Erythroblast (primary cell): ENCODE measurements around the gene DIAPH2.

ENCODE experiments used
- DNase-seq, 2 experiments: peaks; one replicate each; lab custom pipeline; 2025; lab: John Stamatoyannopoulos, UW
- GATA1 ChIP-seq: IDR thresholded peaks from 2 replicates; pipeline ENCODE4 v1.6.1; 2011; ENCODE audit warnings: low read depth, mild to moderate bottlenecking, control low read depth, low read length, moderate library complexity
- POLR2A ChIP-seq: IDR thresholded peaks from 2 replicates; pipeline ENCODE4 v1.6.1; 2011; ENCODE audit warnings: mild to moderate bottlenecking, low read length

DIAPH2 gene

DNA sequence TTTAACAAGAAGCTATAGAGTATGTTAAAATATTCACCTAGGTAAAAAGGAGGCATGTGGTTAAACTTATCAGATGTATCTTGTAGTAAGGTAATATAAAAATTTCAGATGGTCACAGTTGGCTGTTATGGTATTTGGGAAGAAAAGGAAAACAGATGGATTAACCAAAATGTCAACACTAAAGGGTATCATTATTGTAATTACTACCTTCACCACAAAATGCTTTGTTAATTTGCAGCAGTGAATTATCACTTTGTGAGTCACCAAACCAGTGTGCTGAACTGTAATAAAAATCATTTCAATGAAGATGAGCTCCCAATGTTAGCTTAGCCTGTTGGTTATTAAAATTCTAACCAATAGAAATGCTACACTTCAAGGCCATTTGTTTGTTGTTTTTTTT lies 432.9 kb downstream of the DIAPH2 start:
- TF ChIP-seq POLR2A (no peak), GATA1 (no peak)
- no peak for DNase-seq

DNA sequence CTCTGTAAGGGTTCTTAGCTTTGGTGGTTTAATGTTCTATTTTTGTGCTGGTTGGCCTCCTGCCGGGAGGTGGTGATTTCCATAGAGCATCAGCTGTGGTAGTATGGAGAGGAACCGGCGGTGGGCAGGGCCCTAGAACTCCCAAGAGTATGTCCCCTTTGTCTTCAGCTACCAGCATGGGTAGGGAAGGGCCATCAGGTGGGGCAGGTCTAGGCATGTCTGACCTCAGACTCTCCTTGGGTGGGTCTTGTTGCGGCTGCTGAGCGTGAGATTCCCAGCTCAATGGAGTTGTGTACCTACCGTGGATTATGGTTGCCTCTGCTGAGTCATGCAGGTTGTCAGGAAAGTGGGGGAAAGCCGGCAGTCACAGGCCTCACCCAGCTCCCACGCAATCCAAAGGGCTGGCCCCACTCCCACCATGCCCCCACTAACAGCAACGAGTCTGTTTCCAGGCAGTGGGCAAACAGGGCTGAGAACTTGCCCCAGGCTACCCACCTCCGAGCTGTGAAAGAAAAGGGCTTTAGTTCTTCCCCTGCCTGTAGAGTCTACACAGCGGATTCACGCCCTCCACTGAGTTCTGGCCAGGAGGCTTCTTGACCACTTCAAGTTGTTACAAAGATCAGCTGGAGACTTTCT lies 434.9 kb downstream of the DIAPH2 start:
- TF ChIP-seq POLR2A (no peak), GATA1 (no peak)
- no peak for DNase-seq

DNA sequence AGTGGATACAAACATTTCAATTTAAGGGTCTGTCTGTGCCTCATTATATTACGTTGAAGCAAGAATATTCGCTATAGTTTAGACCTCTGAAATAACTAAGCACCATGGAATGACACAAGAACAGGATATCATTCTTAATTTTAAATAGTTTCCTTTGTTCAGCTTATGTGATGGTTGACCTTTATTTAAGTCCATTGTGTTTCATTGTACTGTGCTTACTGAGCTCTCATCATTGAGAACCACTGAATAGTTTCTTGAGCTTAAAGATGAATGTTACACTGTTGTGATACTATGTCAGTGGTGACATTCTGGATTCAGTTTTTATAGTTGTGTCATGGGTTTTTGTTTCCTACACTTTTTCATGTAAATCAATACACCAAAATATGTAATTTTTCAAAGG lies 438.4 kb downstream of the DIAPH2 start:
- no peak for DNase-seq
- TF ChIP-seq GATA1 (no peak), POLR2A (no peak)

DNA sequence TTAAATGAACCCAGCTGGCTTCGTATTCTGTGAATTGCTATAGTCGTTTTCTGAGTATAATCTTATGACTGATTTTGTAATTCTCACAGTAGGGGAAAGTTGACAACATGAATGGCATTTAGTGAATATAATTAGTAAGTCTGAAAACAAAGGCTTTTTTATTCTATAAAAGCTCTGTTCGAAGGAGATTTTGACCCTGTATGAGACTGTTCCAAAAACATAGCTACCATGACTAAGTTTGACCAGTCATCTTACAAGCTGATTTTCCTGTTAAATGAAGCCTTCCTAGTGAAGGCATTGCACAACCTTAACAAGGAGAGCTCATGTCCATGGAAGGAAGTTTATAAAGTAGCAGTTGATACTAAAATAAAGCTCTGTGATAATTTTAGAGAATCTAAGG lies 441.4 kb downstream of the DIAPH2 start:
- TF ChIP-seq POLR2A (no peak), GATA1 (no peak)
- no peak for DNase-seq

DNA sequence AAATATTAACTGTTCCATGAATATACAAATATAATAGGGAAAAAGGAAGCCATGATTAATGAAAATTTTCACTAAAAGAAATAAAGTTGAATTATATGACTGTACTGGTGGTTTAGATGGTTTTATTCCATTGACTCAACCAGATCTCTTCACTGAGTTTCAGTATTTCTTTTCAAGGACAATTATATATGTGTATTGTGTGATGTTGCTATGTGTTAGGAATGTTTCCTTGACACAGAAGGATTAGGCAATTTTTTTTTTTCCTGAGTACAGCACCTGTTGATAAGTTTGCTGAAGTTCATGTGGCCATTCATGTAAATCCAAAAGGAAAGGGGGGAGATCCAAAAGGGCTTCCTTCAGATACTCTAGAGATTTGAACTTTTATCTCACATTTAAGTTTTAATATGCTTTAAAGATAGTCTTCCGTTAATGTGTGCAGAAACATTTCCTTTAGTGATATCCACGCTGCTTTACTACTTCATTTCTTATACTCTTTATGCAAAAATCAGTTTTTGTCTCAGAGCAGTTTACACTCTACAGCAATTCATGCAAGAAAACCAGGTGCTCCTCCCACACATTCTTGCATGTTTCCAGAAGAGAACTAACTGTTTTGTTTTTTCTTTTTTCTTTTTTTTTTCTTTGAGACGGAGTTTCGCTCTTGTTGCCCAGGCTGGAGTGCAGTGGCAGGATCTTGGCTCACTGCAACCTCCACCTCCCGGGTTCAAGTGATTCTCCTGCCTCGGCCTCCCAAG lies 448.2 kb downstream of the DIAPH2 start:
- TF ChIP-seq POLR2A (no peak), GATA1 (no peak)
- no peak for DNase-seq

DNA sequence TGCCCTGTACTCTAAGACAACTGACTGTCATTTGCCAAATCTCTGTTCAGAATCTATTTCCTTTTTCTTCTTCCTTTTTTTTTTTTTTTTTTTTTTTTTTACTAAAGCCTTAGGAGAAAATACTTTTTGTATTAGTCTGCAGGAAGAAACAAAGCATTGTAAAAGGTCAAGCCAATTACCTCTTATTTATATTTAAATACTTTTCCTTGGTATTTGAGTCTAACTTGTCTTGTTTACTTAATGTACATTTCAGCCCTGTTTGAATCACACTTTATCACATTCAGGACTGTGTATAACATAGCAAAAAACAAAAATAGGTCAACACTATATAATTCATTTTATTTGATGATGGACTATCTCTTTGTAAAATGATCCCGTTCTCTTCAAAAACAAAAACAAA lies 461.3 kb downstream of the DIAPH2 start:
- DNase-seq: no peak
- TF ChIP-seq GATA1: no peak
- no peak for TF ChIP-seq POLR2A

DNA sequence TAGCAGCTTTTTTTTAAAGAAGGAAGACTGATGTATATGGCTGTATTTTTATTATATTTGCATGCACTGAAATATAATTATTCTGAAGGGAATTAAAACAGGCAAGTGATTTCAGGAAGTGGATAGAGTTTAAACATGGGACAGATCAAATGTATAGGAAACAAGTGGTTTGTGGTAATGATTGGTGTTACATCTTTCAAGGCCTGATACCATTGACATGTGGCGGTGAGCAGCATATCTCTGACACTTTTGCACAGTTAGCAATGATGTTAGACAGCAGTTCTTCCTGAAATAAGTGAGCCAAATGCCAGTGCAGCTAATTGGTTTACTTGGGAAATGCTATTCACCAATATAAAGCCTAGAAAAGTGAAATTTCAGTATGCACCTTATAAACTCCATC lies 471.2 kb downstream of the DIAPH2 start:
- TF ChIP-seq GATA1 (no peak), POLR2A (no peak)
- DNase-seq: no peak

DNA sequence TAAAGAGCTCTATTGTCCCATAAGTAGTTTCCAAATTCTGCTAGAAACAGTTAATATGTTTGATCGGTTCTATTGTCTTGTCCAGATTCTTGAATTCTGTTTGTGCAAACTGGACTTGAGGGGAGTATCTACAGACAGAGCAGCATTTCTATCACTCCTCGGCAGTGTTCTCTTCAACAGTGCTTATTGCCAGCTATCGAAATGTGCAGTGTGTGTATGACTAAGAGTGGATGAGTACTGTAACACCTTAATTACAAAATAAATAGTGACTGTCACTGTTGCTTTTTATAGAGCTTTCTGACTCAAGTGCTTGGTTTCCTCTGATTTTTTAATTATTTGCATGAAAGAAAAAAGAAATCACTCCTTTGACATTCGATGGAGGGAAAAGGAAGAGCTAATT lies 473.6 kb downstream of the DIAPH2 start:
- no peak for TF ChIP-seq POLR2A
- TF ChIP-seq GATA1: no peak
- no peak for DNase-seq

DNA sequence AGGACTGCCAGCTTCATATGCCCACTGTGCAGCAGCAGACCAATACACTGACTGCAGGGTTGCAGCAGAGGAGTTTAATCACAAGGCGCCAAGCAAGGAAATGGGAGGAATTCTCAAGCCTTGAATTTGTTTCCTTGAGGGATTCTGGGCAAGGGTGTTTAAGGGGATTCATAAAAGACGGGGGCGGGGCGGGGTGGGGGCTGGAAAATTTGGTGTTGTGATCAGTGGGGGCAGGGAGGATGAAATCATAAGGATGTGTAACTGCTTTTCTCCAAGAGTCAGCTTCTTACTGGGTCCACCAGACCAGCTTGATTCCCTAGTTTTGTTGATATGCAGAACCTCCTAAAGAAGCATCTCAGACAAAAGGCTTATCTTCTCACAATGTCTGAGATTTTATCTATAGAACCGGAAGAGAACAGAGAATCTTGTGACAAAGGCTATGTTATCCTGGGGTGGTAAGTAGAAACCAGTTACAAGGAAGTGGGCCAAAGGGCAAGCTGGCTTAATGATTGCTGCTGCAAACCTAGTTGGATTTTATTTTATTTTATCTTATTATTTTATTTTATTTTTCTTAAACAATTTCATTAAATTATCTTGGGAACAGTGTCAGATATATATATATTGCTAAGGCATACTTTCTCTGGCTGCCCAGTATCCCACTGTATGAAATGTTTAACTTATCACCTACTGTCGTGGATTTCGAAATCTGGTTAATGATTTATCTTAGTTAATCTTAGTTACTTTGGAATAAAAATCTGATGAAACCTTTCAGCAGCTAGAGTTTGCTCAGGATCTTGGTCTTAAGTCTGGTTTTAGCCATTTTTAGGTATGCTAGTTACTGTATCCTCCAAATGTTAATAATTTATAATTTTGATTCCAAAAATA lies 475.5 kb downstream of the DIAPH2 start:
- DNase-seq: no peak

DNA sequence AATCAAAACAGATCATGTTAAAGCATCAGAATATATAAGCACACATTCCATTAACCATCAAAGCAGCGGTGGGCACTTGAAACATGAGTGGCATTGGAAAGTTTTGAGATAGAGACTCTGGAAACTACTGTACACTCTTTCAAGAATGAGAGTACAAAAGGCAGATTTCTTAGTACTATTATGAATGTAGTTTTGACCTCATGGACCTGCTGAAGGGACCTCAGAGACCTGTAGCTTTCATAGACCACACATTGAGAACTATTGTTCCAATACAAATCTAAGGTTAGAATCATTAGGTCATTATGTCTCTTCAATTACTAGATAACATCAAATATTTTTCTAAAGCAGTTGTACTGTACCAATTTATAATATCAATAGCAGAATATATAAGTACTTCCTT lies 482.7 kb downstream of the DIAPH2 start:
- TF ChIP-seq POLR2A (no peak), GATA1 (no peak)
- DNase-seq: no peak

More for the DNA sequence above, 475.5 kb downstream of the DIAPH2 start:
- no peak for TF ChIP-seq POLR2A
- TF ChIP-seq GATA1: no peak

DNA sequence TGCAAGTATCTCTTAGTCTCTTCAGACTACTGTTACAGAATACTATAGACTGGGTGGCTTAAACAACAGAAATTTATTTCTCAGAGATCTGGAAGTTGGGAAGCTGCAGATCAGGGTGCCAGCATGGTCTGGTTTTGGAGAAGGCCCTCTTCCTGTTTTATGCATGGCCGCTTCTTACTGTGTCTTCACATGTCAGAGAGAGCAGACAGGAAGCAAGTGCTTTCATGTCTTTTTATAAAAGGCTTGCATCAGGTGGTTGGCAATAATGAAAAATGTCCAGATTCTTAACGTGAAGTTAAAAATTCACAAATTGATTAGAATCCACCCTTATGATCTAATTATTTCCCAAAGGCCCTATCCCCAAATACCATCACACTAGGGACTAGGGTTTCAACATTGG lies 484.0 kb downstream of the DIAPH2 start:
- no peak for DNase-seq
- TF ChIP-seq GATA1: no peak
- no peak for TF ChIP-seq POLR2A

DNA sequence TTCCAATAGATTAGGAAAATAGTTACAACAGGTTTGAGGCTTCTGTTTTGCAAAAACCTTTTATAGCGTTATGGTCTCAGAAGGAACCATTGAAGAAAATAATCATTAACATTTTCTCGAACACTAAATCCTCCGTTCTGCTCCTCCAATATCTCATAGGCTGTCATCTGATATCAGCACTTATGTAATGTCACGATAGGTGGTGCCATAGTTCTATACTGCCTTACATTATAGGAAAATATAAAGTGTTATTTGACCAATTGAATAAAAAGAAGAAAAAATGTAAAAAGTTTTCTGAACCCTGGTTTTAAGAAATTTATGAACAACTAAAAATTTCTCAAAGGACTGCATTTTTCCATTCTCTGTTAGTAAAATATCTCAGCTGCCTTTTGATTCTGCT lies 490.5 kb downstream of the DIAPH2 start:
- DNase-seq: no peak
- TF ChIP-seq POLR2A (no peak), GATA1 (no peak)

DNA sequence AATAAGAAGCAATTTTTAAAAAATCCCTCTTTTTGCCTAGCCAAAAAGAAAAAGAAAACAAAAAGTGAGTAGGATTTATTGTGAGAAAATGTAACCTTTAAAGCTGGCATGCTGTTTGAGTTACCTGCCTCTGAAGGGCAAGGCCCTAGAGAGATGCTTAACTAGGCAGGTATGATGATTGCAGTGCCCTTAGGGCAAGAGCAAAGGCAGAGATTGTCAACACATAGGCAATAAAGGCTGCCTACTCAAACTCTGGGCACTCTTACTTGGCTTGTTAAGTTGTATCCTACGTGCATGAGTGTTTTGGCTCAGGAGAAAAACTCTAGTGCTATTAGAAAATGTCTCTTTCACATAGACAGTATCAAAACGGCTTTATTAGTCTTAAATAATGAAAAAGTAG lies 505.0 kb downstream of the DIAPH2 start:
- TF ChIP-seq GATA1: no peak
- TF ChIP-seq POLR2A: no peak
- no peak for DNase-seq

DNA sequence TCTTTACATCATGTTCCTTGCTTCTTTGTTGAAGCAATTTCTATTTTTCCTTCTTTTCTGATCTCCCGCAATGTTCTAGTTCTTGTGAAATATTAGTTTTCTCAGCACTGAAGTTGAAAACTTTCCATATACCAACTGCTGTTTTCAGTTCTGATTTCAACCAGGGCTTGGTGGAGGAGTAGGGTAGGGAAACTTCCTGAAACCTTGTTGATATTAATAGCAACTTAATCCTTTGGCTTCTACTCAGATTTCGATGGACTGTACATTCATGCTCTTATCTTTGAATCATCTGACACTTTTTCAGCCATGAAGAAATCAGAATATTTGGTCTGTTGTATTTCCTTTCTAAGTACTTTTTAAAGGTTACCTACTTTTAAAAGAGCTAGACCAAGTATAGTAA lies 514.9 kb downstream of the DIAPH2 start:
- TF ChIP-seq POLR2A (no peak), GATA1 (no peak)
- DNase-seq: no peak
